HG02623 (cell line): ENCODE measurements around the gene UNC5A.

Experiments used
- ATAC-seq: cut with Tn5 transposase; IDR thresholded peaks from one replicate; pipeline ENCODE4 v1.9.1; 2021; ENCODE audit warnings: moderate library complexity; ENCODE audit not compliant: unreplicated experiment

UNC5A gene

GRCh38 chr5:176819476-176819875 lies 9.1 kb downstream of the UNC5A start:
- ATAC-seq, result no peak

DNA sequence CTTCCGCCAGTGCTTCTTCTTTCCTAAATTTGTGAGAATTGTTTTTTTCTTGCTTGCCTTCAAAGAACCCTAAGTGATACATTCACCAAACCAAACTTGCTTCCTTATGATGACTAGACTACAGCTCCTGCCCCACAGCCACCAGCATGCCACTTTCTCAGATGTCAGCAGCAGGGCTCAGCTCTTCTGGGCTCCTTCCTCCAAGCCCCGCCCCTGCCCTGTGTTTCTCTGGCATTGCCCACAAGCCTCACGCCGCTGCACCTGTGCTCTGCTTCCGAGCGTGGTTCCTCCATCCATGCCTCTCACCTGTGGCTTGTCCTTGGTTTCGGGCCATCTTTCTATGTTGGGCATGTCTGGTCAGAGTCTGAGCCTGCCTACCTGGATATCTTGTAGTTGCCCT lies 10.6 kb downstream of the UNC5A start:
- no peak for ATAC-seq

- no peak for ATAC-seq
These were observed 11.1 kb downstream of the UNC5A start for GRCh38 chr5:176821441-176821840.

- ATAC-seq, result no peak
These were observed 11.9 kb downstream of the UNC5A start for GRCh38 chr5:176822041-176822792.

DNA sequence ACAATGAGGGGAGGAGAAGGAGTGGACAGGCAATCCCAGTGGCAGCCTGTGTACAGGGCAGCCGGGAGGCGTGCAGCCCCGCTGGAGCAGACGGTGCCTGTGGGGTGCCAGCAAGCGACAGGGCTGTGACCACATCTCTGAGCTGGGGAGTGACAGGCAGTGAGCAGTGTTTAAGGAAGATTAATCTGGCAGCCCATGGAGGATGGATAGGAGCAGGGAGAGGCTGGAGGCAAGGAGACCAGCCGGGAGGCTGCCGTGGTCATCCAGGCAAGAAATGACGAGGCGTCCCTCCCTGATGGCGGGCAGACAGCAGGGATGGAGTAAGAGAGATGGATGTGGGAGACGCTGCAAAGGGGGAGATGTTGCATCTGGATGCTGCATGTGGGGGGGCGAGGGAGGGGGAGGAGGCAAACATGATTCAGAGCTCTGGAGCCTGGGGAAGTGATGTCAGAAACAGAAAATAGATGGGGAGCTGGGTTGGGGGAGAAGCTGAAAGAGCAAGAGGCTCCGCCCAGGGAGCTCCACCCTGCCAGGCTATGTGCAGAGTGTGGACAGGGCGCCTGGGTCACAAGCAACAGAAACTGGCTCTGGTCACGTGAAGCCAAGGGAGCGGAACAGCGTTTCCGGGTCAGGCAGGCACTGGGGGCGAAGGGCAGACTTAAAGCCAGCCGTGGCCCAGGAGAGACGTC lies 12.6 kb downstream of the UNC5A start:
- no peak for ATAC-seq

- no peak for ATAC-seq
These were observed 13.6 kb downstream of the UNC5A start for GRCh38 chr5:176823869-176824412.

- no peak for ATAC-seq
These were observed 14.2 kb downstream of the UNC5A start for GRCh38 chr5:176824604-176825003.

DNA sequence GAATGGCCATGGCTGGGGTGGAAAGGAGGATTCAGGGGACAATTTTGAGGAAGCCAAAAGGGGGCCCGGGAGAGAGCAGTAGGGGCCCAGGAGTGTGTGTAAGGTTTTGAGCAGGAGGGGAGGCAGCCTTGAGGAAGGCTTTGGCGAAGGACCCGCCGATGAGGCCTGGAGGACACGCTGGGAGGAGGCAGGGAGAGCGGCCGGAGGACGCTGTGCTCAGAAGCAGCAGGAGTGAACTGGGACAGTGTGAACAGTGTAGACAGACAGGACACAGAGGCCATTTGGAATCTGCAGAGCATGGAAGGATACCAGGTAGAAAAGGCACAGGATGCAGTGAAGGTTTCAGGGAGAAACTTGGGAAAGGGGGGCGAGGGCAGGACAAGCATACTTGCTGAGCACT lies 14.9 kb downstream of the UNC5A start:
- ATAC-seq, result no peak

DNA sequence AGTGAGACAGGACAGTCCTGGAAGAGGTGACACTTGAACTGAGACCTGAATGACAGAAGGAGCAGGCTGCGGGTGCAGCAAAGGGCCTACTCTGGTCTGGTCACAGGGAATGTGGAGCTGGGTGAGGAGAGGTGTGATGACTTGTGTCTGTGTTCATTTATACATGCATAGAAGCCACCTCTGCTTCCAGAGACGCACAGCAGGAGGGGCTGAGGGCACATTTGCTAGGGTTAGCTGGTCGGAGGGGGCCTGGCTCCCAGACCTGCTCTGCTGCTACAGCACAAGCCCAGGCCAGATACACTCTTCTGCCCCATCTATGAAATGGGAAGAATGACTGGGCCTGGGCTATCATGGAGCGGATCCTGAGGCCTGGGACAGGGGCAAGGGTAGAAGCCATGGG lies 15.6 kb downstream of the UNC5A start:
- no peak for ATAC-seq

GRCh38 chr5:176827736-176828414 lies 17.5 kb downstream of the UNC5A start:
- no peak for ATAC-seq

DNA sequence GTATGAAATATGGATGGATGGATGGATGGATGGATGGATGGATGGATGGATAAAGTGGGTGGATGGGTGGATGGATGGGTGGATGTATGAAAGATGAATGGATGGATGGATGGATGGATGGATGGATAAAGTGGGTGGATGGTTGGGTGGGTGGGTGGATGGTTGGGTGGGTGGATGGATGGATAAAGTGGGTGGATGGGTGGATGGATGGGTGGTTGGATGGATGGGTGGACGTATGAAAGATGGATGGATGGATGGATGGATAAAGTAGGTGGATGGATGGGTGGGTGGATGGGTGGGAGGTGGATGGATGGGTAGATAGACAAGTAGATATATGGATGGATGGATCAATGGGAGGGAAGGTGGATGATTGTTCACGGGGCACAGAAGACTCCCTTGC lies 19.0 kb downstream of the UNC5A start:
- ATAC-seq, result no peak

DNA sequence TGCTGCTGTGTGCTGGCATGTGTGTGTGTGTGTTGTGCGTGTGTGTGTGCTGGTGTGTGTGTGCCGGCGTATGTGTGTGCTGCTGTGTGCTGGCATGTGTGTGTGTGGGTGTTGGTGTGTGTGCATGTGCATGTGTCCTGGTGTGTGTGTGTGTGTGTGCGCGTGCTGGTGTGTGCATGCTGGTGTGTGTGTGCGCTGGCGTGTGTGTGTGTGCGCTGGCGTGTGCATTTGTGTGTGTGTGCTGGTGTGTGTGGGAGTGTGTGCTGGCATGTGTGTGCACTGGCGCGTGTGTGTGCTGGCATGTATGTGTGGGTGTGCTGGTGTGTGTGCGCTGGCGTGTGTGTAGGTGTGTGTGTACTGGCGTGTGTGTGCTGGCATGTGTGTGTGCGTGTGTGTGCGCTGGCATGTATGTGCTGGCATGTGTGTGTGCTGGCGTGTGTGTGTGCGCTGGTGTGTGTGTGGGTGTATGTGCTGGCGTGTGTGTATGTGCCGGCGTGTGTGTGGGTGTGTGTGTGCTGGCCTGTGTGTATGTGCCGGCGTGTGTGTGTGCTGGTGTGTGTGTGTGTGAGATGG lies 20.1 kb downstream of the UNC5A start:
- no peak for ATAC-seq

DNA sequence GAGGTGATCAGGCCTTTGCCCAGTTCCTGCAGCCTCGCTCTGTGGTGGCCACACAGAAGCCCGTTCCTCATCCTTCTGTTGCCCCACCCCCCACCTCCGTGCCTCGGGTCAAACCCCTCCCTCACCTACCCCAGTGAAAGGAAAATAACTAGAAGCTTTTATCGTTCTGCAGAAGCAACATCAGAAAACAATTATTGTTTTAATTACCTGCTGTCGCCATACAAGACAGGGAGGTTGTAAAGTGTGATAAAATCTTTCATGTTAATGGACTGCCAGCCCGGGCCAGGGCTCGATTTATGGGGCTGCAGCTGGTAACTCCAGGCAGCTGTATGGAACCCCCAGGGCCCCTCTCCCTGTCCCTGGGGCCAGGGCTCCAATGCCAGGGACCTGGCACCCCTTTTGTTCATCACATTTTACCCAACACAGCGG lies 20.6 kb downstream of the UNC5A start:
- no peak for ATAC-seq

DNA sequence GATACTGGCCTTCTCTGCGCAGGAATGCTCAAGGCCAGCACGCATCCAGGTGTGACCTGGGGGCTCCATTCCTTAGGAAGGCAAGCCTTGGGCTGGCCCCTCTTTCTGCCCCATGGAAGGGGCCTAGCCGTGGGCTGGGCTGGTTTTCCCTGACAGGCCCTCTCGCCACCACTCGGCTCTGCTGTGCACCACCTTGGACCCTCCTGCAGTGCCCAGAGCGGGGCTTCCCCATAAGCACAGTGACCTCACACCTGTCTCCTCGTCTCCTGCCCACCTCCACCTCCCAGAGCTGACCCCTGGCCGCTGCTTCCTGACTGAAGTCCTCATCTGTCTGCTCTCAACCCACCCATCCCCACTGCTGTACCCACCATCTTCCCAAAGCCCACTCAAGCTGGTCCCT lies 21.1 kb downstream of the UNC5A start:
- ATAC-seq, result no peak

- ATAC-seq, result no peak
These were observed 21.8 kb downstream of the UNC5A start for GRCh38 chr5:176832162-176832561.

DNA sequence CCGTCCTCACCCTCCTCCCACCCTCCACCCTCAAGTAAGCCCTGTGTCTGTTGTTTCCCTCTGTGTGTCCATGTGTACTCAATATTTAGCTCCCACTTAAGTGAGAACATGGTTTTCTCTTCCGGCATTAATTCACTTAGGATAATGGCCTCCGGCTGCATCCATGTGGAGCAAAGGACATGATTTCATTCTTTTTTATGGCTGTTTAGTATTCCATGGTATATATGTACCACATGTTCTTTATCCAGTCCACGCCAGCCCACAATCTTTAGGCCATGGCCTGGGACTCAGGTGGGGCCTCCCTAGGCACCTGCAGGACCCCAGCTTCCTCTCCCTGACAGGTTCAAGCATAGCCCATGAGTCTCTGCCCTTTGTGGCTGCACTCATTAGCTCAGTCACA lies 22.9 kb downstream of the UNC5A start:
- no peak for ATAC-seq

GRCh38 chr5:176835918-176836317 lies 25.6 kb downstream of the UNC5A start:
- no peak for ATAC-seq

- ATAC-seq, result no peak
These were observed 26.7 kb downstream of the UNC5A start for GRCh38 chr5:176836811-176837706.

GRCh38 chr5:176837707-176838115 lies 27.4 kb downstream of the UNC5A start:
- no peak for ATAC-seq

DNA sequence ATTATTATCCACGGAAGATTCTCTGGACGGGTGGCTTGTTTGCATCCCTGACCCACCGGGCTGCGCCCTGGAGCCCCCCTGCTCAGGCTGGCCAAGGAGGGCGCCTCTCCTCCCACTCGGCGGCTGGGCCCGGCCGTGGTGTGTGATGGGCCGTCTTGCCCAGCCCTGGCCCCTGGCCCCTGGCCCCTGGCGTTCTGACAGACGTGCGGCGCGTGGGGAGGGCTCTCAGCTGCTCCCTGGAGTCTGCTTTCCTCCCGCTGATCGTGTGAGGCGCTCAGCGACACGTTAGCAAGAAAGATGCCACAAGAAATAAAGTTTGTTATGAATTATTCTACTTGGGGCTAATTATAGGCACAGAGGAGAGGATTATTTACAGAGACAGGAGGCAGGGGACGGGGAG lies 33.3 kb downstream of the UNC5A start:
- ATAC-seq, result no peak
